ENCODE measurements around the gene C6orf118. TPM values are rescaled to one million over a fixed set of nuclear protein-coding genes. Genes with fewer than 3 reads are reported as not detected.

C6orf118 gene
- total and polyA plus RNA-seq, 2 of the 13 experiments (the other 11 are each of a cell fraction or from before 2014, with no cell fraction given), result not detected

- TF ChIP-seq, protein P1, sequence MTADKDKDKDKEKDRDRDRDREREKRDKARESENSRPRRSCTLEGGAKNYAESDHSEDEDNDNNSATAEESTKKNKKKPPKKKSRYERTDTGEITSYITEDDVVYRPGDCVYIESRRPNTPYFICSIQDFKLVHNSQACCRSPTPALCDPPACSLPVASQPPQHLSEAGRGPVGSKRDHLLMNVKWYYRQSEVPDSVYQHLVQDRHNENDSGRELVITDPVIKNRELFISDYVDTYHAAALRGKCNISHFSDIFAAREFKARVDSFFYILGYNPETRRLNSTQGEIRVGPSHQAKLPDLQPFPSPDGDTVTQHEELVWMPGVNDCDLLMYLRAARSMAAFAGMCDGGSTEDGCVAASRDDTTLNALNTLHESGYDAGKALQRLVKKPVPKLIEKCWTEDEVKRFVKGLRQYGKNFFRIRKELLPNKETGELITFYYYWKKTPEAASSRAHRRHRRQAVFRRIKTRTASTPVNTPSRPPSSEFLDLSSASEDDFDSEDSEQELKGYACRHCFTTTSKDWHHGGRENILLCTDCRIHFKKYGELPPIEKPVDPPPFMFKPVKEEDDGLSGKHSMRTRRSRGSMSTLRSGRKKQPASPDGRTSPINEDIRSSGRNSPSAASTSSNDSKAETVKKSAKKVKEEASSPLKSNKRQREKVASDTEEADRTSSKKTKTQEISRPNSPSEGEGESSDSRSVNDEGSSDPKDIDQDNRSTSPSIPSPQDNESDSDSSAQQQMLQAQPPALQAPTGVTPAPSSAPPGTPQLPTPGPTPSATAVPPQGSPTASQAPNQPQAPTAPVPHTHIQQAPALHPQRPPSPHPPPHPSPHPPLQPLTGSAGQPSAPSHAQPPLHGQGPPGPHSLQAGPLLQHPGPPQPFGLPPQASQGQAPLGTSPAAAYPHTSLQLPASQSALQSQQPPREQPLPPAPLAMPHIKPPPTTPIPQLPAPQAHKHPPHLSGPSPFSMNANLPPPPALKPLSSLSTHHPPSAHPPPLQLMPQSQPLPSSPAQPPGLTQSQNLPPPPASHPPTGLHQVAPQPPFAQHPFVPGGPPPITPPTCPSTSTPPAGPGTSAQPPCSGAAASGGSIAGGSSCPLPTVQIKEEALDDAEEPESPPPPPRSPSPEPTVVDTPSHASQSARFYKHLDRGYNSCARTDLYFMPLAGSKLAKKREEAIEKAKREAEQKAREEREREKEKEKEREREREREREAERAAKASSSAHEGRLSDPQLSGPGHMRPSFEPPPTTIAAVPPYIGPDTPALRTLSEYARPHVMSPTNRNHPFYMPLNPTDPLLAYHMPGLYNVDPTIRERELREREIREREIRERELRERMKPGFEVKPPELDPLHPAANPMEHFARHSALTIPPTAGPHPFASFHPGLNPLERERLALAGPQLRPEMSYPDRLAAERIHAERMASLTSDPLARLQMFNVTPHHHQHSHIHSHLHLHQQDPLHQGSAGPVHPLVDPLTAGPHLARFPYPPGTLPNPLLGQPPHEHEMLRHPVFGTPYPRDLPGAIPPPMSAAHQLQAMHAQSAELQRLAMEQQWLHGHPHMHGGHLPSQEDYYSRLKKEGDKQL (CRISPR knock-in tag; IDR thresholded peaks at IDR 0.05; ENCODE audit: low read depth), result no peak
- no peak for TF ChIP-seq HMG20B (CRISPR knock-in tag; conservative IDR thresholded peaks at IDR 0.05)
- no peak for TF ChIP-seq JUNB (CRISPR knock-in tag; IDR thresholded peaks at IDR 0.05; ENCODE audit: borderline replicate concordance)
- no peak for TF ChIP-seq SP4 (CRISPR knock-in tag; IDR thresholded peaks at IDR 0.05)
- TF ChIP-seq ZNF564 (CRISPR knock-in tag; IDR thresholded peaks at IDR 0.05), result no peak
Measured at GRCh38 chr6:165298875-165299274, 10.5 kb downstream of the C6orf118 start (continued).

DNA sequence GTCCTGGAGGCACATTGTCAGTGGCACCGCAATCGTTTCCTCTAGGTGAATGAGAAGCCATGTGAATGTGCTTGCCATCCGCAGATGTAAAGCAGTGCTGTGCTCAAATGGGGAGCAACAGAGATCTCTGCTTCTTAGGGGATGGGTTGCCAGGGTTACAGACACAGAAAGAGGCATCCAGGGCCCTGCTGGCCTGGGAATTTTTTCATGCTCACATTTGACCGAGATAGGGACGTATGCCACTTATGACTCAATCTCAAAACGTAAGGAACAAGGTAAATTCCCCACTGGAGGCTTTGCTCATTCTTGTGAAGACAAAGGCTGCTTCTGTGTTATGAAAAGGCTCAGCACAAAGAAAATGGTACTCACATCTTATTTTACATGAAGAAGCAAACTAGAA, 11.0 kb downstream of the C6orf118 start:
- Histone ChIP-seq H3K79me2 (ENCODE audit: insufficient read depth, low read length) (no peaks in the 10 kb centered on the region), H2AFZ (ENCODE audit: low read length) (no peak overlapping the region), H3K9ac (ENCODE audit: insufficient read depth, low read depth, low read length) (no peak overlapping the region), H4K20me1 (ENCODE audit: insufficient read depth, low read length) (no peaks in the 10 kb centered on the region), H3K4me1 (ENCODE audit: insufficient read depth, low read length) (no peaks in the 10 kb centered on the region), H3K4me2 (ENCODE audit: low read depth, low read length) (no peak overlapping the region), H3K4me3 (replicated peaks in 1 of 3; ENCODE audit: insufficient read depth in 1 of 3, low read depth in 2 of 3, low read length in 3 of 3) (no peak overlapping the region), H3K36me3 (replicated peaks in 1 of 2; ENCODE audit: control insufficient read depth in 1 of 2, insufficient read depth in 2 of 2, low read length in 2 of 2) (no peaks in the 10 kb centered on the region), H3K27ac (ENCODE audit: extremely low read length, insufficient read depth, low read length) (no peak overlapping the region), H3K9me3 (ENCODE audit: low read length) (peaks cover 49% of the 10 kb centered on the region), H3K27me3 (ENCODE audit: control insufficient read depth in 1 of 2, insufficient read depth in 2 of 2, low read length in 2 of 2) (no peaks in the 10 kb centered on the region)
- 47% methylated on average over 6 of the region's 6 CpGs for WGBS (ENCODE audit: low lambda C conversion rate)
- FAIRE-seq, result no peak
- intact Hi-C loops (cut with micrococcal nuclease; ENCODE audit: unreplicated experiment), result no loop called here
- DNase-seq (ENCODE audit: low spot score), result no peak
- CTCF ChIA-PET (ENCODE audit: low intra/inter-chr PET ratio, low total read pairs), result no interaction called here
- BruUV-seq (replicated peaks), result no TSS peak
- in situ Hi-C loops (cut with HindIII; ENCODE audit: extremely low pct_ligation_motif_present, low pct_unique_long_range_greater_than_20kb), result no loop called here
- TF ChIP-seq TBX2 (CRISPR knock-in tag; IDR thresholded peaks at IDR 0.05; ENCODE audit: borderline replicate concordance) (no peak), YEATS4 (CRISPR knock-in tag; IDR thresholded peaks at IDR 0.05; ENCODE audit: borderline replicate concordance) (no peak), NKX3-1 (CRISPR knock-in tag; IDR thresholded peaks at IDR 0.05) (no peak), ZNF556 (CRISPR knock-in tag; IDR thresholded peaks at IDR 0.05; ENCODE audit: borderline replicate concordance) (no peak), ZSCAN29 (CRISPR knock-in tag; conservative IDR thresholded peaks at IDR 0.05) (no peak), ARNTL (CRISPR knock-in tag; IDR thresholded peaks at IDR 0.05) (no peak), MLLT10 (CRISPR knock-in tag; IDR thresholded peaks at IDR 0.05) (no peak), FOXK2 (IDR thresholded peaks at IDR 0.05) (no peak), AHR (CRISPR knock-in tag; IDR thresholded peaks at IDR 0.05) (no peak), ONECUT2 (CRISPR knock-in tag; IDR thresholded peaks at IDR 0.05) (no peak), KLF12 (CRISPR knock-in tag; IDR thresholded peaks at IDR 0.05; ENCODE audit: borderline replicate concordance) (no peak), ZNF792 (CRISPR knock-in tag; IDR thresholded peaks at IDR 0.05) (no peak)
- TF ChIP-seq, protein P2, sequence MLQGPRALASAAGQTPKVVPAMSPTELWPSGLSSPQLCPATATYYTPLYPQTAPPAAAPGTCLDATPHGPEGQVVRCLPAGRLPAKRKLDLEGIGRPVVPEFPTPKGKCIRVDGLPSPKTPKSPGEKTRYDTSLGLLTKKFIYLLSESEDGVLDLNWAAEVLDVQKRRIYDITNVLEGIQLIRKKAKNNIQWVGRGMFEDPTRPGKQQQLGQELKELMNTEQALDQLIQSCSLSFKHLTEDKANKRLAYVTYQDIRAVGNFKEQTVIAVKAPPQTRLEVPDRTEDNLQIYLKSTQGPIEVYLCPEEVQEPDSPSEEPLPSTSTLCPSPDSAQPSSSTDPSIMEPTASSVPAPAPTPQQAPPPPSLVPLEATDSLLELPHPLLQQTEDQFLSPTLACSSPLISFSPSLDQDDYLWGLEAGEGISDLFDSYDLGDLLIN (CRISPR knock-in tag; IDR thresholded peaks at IDR 0.05; ENCODE audit: borderline replicate concordance), result no peak
- TF ChIP-seq, protein P3, sequence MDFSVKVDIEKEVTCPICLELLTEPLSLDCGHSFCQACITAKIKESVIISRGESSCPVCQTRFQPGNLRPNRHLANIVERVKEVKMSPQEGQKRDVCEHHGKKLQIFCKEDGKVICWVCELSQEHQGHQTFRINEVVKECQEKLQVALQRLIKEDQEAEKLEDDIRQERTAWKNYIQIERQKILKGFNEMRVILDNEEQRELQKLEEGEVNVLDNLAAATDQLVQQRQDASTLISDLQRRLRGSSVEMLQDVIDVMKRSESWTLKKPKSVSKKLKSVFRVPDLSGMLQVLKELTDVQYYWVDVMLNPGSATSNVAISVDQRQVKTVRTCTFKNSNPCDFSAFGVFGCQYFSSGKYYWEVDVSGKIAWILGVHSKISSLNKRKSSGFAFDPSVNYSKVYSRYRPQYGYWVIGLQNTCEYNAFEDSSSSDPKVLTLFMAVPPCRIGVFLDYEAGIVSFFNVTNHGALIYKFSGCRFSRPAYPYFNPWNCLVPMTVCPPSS (IDR thresholded peaks at IDR 0.05), result no peak
- ATAC-seq, result no peak
- POLR2A ChIA-PET, result no interaction called here
